ENCODE measurements around the gene ZDHHC1.

Gene ZDHHC1

DNA sequence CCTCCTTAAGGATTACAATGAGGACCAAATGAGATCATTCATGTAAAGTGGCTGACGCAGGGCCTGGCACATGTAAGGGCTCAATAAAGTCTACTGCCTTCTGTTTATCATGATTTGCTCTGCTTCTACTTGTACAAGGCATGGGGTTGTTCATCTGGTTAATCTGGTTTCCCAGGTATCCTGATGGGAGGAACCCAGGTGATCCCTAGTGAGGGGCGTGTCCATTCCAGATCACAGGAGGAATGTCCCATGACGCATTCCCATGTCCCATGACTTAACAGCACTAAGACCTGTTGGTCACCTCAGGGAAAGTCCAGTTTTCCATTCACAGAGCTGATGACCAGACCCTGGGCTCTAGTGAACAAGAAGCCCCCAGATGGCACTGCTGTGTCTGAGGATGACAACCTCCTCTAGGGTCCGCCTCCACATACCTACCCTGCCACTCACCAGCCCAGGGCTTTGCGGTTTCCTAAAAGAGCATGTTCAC is 11.5 kb downstream of the ZDHHC1 start:
- Histone ChIP-seq H3K27me3 (ENCODE audit: control insufficient read depth in 1 of 2, insufficient read depth in 2 of 2, low read length in 2 of 2) (no peaks in the 10 kb centered on the region), H3K9ac (ENCODE audit: low read length) (no peak overlapping the region), H3K9me3 (ENCODE audit: low read length) (no peaks in the 10 kb centered on the region), H3K27ac (ENCODE audit: low read depth, low read length) (no peak overlapping the region), H3K4me1 (ENCODE audit: insufficient read depth, low read length) (peaks cover 9% of the 10 kb centered on the region), H3K36me3 (ENCODE audit: insufficient read depth, low read length) (peaks cover 9% of the 10 kb centered on the region), H3K4me3 (ENCODE audit: low read depth in 1 of 2, low read length in 2 of 2) (no peak overlapping the region)

DNA sequence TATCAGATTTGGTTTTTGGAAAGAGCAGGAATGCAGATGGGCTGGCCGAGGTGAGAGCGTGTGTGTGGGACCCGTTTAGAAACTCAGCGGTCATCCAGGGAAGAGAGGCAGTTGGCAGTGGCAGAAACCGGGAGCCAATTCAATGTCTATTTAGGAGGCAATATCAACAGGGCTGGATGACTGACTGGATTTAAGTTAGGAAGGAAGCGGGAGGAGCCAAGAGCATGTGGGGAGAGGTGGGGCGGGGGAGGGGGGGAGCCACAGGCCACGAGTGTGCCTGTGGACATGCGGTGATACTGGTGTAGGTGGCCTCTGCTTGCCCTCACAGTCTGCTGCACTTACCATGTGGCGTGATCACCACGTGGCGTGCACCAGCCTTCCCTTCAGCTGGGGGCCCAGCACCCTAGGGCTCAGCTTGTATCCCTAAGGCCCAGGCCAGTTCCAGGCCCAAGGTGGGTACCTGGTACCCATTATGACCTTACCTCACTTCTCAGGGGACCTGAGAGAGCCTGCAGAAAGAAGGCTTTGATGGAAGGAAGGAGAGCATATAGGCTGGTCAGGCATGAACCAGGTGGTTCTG is 12.2 kb downstream of the ZDHHC1 start:
- no peak overlapping the region for H3K27ac ChIP-seq (ENCODE audit: low read depth, low read length)
- H3K27me3 ChIP-seq (ENCODE audit: control insufficient read depth in 1 of 2, insufficient read depth in 2 of 2, low read length in 2 of 2): no peaks in the 10 kb centered on the region
- H3K4me1 ChIP-seq (ENCODE audit: insufficient read depth, low read length): peaks cover 13% of the 10 kb centered on the region
- H3K9me3 ChIP-seq (ENCODE audit: low read length): no peaks in the 10 kb centered on the region
- H3K4me3 ChIP-seq (ENCODE audit: low read depth in 1 of 2, low read length in 2 of 2): no peak overlapping the region
- peaks cover 9% of the 10 kb centered on the region for H3K36me3 ChIP-seq (ENCODE audit: insufficient read depth, low read length)
- no peak overlapping the region for H3K9ac ChIP-seq (ENCODE audit: low read length)

- no peak overlapping the region for H3K4me3 ChIP-seq (ENCODE audit: low read depth in 1 of 2, low read length in 2 of 2)
- peaks cover 9% of the 10 kb centered on the region for H3K36me3 ChIP-seq (ENCODE audit: insufficient read depth, low read length)
- H3K4me1 ChIP-seq (ENCODE audit: insufficient read depth, low read length): peaks cover 24% of the 10 kb centered on the region
- no peaks in the 10 kb centered on the region for H3K27me3 ChIP-seq (ENCODE audit: control insufficient read depth in 1 of 2, insufficient read depth in 2 of 2, low read length in 2 of 2)
- H3K9ac ChIP-seq (ENCODE audit: low read length): no peak overlapping the region
- H3K27ac ChIP-seq (ENCODE audit: low read depth, low read length): no peak overlapping the region
- no peaks in the 10 kb centered on the region for H3K9me3 ChIP-seq (ENCODE audit: low read length)
These were observed 15.4 kb downstream of the ZDHHC1 start for GRCh38 chr16:67400901-67401300.

- Histone ChIP-seq H3K4me3 (ENCODE audit: low read depth in 1 of 2, low read length in 2 of 2) (no peak overlapping the region), H3K9me3 (ENCODE audit: low read length) (no peaks in the 10 kb centered on the region), H3K9ac (ENCODE audit: low read length) (no peak overlapping the region), H3K36me3 (ENCODE audit: insufficient read depth, low read length) (peaks cover 7% of the 10 kb centered on the region), H3K4me1 (ENCODE audit: insufficient read depth, low read length) (peaks cover 31% of the 10 kb centered on the region), H3K27me3 (ENCODE audit: control insufficient read depth in 1 of 2, insufficient read depth in 2 of 2, low read length in 2 of 2) (no peaks in the 10 kb centered on the region), H3K27ac (ENCODE audit: low read depth, low read length) (no peak overlapping the region)
These were observed 16.2 kb downstream of the ZDHHC1 start for GRCh38 chr16:67399749-67400704.

DNA sequence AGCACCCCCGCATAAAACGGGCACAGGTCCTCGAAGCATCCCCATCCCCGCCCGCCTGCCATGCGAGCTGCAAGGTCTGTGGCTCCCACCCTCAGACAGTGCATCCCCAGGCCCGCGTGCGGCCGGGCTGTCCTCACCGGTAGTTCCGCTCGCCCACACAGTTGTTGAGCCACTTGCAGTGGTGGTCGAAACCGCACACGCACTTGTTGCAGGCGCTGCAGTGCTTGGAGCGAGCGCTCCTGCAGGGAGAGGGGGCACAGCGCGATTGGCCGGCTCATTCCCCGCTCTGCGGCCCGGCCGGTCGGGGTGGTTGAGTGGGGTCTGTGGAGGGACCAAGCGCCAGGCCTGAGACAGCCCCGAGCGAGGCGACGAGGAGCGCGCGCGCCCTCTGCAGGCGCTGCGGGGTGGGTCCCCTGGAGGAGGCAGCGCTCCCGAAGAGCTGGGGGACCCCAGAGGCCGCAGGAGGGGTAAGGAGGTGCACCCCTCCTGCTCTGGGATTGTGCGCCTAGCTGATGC is 17.0 kb downstream of the ZDHHC1 start:
- Histone ChIP-seq H3K9ac (ENCODE audit: low read length) (no peak overlapping the region), H3K36me3 (ENCODE audit: insufficient read depth, low read length) (no peaks in the 10 kb centered on the region), H3K4me3 (ENCODE audit: low read depth in 1 of 2, low read length in 2 of 2) (peak overlapping the region in 1 of 2 donors; percentile 14), H3K4me1 (ENCODE audit: insufficient read depth, low read length) (peaks cover 31% of the 10 kb centered on the region), H3K27ac (ENCODE audit: low read depth, low read length) (no peak overlapping the region), H3K27me3 (ENCODE audit: control insufficient read depth in 1 of 2, insufficient read depth in 2 of 2, low read length in 2 of 2) (no peaks in the 10 kb centered on the region), H3K9me3 (ENCODE audit: low read length) (no peaks in the 10 kb centered on the region)

GRCh38 chr16:67398546-67399217 is 17.6 kb downstream of the ZDHHC1 start:
- Histone ChIP-seq H3K4me3 (ENCODE audit: low read depth in 1 of 2, low read length in 2 of 2) (no peak overlapping the region), H3K27ac (ENCODE audit: low read depth, low read length) (no peak overlapping the region), H3K9me3 (ENCODE audit: low read length) (no peaks in the 10 kb centered on the region), H3K9ac (ENCODE audit: low read length) (no peak overlapping the region), H3K4me1 (ENCODE audit: insufficient read depth, low read length) (peaks cover 33% of the 10 kb centered on the region), H3K36me3 (ENCODE audit: insufficient read depth, low read length) (no peaks in the 10 kb centered on the region), H3K27me3 (ENCODE audit: control insufficient read depth in 1 of 2, insufficient read depth in 2 of 2, low read length in 2 of 2) (peaks cover 0 to 2% of the 10 kb centered on the region in 2 donors)

DNA sequence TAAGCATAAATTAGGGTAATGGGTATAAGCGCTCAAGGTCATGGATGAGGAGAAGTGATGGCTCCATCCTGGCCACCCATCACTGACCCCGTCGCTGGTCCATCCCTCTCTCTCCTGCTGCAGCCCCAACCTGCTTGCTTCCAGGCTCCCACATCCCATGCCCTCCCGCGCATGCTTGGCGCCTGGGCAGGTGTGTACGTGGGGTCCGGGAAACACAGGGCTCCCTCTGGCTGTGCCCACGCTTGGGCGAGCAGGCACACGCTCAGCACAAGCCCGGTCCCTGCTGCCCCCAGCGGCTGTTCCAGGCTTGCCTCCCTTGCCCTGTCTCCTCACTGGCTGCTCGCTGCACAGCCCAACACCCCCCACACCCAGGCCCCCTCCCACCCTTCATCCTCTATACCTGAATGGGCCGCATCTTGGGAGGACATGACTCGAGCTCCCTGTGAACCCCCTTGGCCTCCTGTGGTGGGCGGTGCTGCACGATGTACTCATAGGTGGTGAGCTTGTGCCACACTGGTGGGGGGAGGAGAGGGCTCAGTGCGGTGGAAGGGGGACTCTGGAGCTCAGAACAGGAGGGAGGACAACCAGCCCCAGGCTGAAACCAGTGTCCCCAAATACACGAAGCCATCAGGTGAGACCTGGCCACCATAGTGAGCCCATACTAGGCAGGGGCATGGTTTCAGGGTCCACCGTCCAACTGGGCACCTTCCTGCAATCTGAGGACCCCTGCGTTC is 18.3 kb downstream of the ZDHHC1 start:
- H3K36me3 ChIP-seq (ENCODE audit: insufficient read depth, low read length): no peaks in the 10 kb centered on the region
- no peak overlapping the region for H3K27ac ChIP-seq (ENCODE audit: low read depth, low read length)
- H3K4me1 ChIP-seq (ENCODE audit: insufficient read depth, low read length): peaks cover 40% of the 10 kb centered on the region
- peaks cover 0 to 7% of the 10 kb centered on the region in 2 donors for H3K27me3 ChIP-seq (ENCODE audit: control insufficient read depth in 1 of 2, insufficient read depth in 2 of 2, low read length in 2 of 2)
- no peak overlapping the region for H3K4me3 ChIP-seq (ENCODE audit: low read depth in 1 of 2, low read length in 2 of 2)
- no peak overlapping the region for H3K9ac ChIP-seq (ENCODE audit: low read length)
- no peaks in the 10 kb centered on the region for H3K9me3 ChIP-seq (ENCODE audit: low read length)

- H3K27ac ChIP-seq (ENCODE audit: low read depth, low read length): peak overlapping the region; percentile 27
These were observed 19.1 kb downstream of the ZDHHC1 start for GRCh38 chr16:67397036-67397801.

DNA sequence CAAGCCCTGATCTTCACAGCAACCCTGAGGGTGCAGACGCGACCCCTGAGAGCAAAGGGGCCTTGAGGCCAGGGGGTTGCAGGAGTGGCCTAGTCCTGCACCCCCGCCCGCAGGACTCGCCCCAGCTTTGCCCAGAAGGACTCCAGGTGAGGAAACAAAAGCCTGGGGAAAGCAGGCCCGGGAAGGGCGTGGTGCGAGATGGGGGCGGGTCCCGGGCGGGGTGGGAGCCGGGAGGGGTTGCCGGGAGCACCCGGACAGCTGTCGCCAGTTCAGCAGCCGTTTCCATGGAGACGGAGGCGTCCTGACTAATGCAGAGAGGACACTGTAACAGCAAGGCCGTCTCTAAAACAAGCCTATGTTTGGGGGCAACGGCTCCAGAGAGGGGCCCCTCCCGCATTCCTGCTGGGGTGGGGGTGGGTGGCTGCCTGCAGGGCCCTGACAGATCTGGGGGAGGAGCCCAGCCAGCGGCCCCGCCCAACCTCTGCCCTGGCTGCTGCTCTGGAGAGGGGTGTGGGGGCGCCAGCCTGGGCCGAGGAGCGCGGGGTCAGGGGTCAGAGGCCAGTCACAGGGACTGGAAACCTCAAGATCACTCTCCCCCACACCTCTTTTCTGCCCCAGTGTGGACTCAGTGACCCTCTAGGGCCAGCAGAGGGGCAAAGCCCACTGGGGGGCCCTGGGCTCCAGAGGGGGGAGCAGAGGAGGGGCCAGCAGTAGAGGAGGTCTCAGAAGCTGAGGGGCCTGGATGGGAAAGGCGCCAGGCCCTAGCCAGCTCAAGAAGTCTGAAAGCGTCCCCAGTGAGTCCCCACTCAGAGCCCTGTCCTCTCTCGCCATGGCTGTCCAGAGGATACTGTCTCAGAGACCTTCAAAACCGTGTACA is 19.9 kb downstream of the ZDHHC1 start:
- Histone ChIP-seq H3K27me3 (ENCODE audit: control insufficient read depth in 1 of 2, insufficient read depth in 2 of 2, low read length in 2 of 2) (peaks cover 0 to 11% of the 10 kb centered on the region in 2 donors), H3K9ac (ENCODE audit: low read length) (no peak overlapping the region), H3K36me3 (ENCODE audit: insufficient read depth, low read length) (no peaks in the 10 kb centered on the region), H3K9me3 (ENCODE audit: low read length) (no peaks in the 10 kb centered on the region), H3K27ac (ENCODE audit: low read depth, low read length) (peak overlapping the region; percentile 27), H3K4me1 (ENCODE audit: insufficient read depth, low read length) (peaks cover 56% of the 10 kb centered on the region), H3K4me3 (ENCODE audit: low read depth in 1 of 2, low read length in 2 of 2) (peak overlapping the region in 1 of 2 donors; percentile 23)

More at GRCh38 chr16:67397036-67397801, 19.1 kb downstream of the ZDHHC1 start:
- H3K9ac ChIP-seq (ENCODE audit: low read length): no peak overlapping the region
- peak overlapping the region in 1 of 2 donors; percentile 23 for H3K4me3 ChIP-seq (ENCODE audit: low read depth in 1 of 2, low read length in 2 of 2)
- peaks cover 0 to 11% of the 10 kb centered on the region in 2 donors for H3K27me3 ChIP-seq (ENCODE audit: control insufficient read depth in 1 of 2, insufficient read depth in 2 of 2, low read length in 2 of 2)
- H3K36me3 ChIP-seq (ENCODE audit: insufficient read depth, low read length): no peaks in the 10 kb centered on the region
- no peaks in the 10 kb centered on the region for H3K9me3 ChIP-seq (ENCODE audit: low read length)
- H3K4me1 ChIP-seq (ENCODE audit: insufficient read depth, low read length): peaks cover 47% of the 10 kb centered on the region

All from muscle layer of colon (tissue), 2 donors.